ENCODE results near the gene TAGLN. TPM values are rescaled to one million over a fixed set of nuclear protein-coding genes. Genes with fewer than 3 reads are reported as not detected.
A peak's percentile ranks its signal among the peaks of the same experiment; 100 is the strongest.
"Not testable (repeated sequence)": the region's sequence is repeated elsewhere in the genome, so short reads cannot be mapped to it uniquely, and the experiment has no call there.

The TAGLN gene
- total RNA-seq, 1 experiment from 2014 or later: 0.54 TPM

- in situ Hi-C loops (cut with HindIII; ENCODE audit: low pct_unique_long_range_greater_than_20kb, low sequenced_read_pairs): no loop called here
- peak; percentile 11 for DNase-seq (ENCODE audit: low read depth)
These were observed 19.8 kb upstream of the TAGLN start for GRCh38 chr11:117179048-117179999.

GRCh38 chr11:117180020-117180419 is 19.1 kb upstream of the TAGLN start:
- DNase-seq (ENCODE audit: low read depth): no peak
- in situ Hi-C loops (cut with HindIII; ENCODE audit: low pct_unique_long_range_greater_than_20kb, low sequenced_read_pairs): no loop called here

GRCh38 chr11:117180661-117181585 is 18.2 kb upstream of the TAGLN start:
- peak; percentile 10 for DNase-seq (ENCODE audit: low read depth)
- in situ Hi-C loops (cut with HindIII; ENCODE audit: low pct_unique_long_range_greater_than_20kb, low sequenced_read_pairs): no loop called here

DNA sequence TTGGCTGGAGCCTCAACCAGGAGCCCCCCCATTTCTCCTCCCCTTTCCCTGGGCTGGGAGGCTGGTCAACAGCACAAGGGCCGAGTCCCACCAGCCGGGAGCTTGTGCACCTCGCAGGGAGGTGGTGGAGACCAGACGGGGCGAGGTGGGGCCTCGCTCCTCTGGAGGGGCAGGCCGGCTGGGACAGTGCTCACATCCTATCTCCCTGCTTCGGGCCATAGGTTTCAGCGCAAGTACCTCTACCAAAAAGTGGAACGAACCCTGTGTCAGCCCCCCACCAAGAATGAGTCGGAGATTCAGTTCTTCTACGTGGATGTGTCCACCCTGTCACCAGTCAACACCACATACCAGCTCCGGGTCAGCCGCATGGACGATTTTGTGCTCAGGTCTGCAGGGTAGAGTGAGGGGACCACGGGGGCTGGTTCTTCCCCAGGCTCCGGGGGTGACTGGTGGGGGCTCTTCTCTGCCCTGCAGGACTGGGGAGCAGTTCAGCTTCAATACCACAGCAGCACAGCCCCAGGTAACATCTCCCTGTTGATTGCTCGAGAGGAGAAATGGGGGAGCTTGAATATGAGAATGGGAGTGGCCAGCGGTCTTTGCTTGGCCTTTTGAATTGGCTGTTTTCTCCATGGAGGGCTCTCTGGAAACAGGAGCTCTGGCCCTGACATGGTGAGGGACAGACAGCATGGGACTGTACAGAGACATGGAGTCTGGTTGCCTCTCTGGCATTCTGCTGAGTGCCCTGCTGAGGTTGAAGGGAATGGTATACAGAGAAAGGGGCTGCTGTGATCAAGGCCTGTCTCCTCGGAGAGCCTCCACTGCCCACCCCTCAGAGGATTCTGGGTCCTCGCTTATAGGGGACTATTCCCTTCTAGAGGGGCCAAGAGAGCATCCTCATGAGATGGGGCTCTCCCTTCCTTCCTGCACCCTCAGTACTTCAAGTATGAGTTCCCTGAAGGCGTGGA is 17.3 kb upstream of the TAGLN start:
- in situ Hi-C loops (cut with HindIII; ENCODE audit: low pct_unique_long_range_greater_than_20kb, low sequenced_read_pairs): no loop called here
- no peak for DNase-seq (ENCODE audit: low read depth)

GRCh38 chr11:117182551-117182935 is 16.6 kb upstream of the TAGLN start:
- in situ Hi-C loops (cut with HindIII; ENCODE audit: low pct_unique_long_range_greater_than_20kb, low sequenced_read_pairs): no loop called here
- DNase-seq (ENCODE audit: low read depth): no peak

DNA sequence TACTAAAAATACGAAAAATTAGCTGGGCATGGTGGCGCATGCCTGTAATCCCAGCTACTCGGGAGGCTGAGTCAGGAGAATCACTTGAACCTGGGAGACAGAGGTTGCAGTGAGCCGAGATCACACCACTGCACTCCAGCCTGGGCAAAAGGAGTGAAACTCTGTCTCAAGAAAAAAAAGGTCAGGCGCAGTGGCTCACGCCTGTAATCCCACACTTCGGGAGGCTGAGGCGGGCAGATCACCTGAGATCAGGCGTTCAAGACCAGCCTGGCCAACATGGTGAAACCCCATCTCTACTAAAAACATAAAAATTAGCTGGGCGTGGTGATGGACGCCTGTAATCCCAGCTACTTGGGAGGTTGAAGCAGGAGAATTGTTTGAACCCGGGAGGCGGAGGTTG is 16.0 kb upstream of the TAGLN start:
- DNase-seq (ENCODE audit: low read depth); in situ Hi-C loops (cut with HindIII; ENCODE audit: low pct_unique_long_range_greater_than_20kb, low sequenced_read_pairs): not testable (repeated sequence)

DNA sequence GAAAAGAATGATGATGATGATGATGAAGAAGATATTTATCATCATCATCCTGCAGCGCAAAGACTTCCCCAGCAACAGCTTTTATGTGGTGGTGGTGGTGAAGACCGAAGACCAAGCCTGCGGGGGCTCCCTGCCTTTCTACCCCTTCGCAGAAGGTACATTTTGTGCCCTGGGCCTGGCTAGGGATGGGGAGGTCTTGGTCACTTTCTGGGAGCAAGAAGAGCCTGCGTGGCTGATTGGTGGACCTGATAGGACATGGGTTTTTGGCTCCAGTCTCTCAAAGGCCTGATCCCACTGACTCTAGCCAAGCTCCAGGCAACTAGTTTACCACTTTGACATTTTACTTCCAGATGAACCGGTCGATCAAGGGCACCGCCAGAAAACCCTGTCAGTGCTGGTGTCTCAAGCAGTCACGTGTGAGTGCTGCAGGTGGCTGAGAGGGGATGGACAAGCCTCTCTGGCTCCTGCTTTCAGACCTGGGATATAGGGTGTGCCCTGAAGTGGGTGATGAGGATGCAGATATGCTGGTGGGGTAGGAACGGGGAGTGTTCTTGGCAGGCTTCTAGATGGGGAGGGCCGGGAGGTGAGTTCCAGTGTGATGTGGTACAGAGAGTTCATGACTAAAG is 15.3 kb upstream of the TAGLN start:
- in situ Hi-C loops (cut with HindIII; ENCODE audit: low pct_unique_long_range_greater_than_20kb, low sequenced_read_pairs): no loop called here
- DNase-seq (ENCODE audit: low read depth): no peak

DNA sequence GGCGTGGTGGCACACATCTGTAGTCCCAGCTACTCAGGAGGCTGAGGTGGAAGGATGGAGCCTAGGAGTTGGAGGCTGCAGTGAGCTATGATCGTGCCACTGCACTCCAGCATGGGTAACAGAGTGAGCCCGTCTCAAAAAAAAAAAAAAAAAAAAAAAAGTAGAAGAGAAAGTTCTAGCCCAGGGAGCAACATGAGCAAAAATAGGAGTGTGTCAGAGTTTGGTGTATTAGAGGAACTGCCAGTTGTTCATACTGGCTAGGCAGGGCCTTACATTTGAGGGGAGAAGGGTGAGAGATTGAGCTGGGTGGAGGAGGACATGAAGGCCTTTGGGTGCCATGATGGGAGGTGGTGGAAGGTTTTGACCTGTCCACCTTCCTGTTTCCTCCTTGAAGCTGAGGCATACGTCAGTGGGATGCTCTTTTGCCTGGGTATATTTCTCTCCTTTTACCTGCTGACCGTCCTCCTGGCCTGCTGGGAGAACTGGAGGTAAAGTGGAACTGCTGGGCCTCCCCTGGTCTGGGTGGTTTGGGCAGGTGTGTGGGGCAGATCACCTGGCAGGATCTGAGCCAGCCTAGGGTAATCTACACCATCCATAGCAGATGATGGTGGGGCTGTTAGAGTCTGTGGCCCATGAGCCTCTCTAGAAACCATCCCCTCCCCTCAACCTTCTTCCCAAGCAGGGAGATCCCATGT is 13.3 kb upstream of the TAGLN start:
- DNase-seq (ENCODE audit: low read depth): no peak
- in situ Hi-C loops (cut with HindIII; ENCODE audit: low pct_unique_long_range_greater_than_20kb, low sequenced_read_pairs): no loop called here

DNA sequence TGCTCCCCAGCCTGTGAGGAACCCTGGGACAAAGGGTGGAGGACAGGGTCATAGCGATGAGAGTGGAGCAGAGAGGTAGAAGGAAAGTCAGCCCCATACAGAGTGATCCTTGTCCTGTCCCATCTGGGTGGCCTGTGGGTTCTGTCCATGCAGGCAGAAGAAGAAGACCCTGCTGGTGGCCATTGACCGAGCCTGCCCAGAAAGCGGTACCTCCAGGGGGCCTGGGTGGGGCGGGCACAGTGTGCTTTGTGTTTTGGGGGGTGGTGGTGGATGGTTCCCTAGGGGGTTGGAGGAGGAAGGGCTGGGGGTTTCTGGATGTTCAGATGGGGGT is 12.8 kb upstream of the TAGLN start:
- in situ Hi-C loops (cut with HindIII; ENCODE audit: low pct_unique_long_range_greater_than_20kb, low sequenced_read_pairs): no loop called here
- DNase-seq (ENCODE audit: low read depth): no peak

DNA sequence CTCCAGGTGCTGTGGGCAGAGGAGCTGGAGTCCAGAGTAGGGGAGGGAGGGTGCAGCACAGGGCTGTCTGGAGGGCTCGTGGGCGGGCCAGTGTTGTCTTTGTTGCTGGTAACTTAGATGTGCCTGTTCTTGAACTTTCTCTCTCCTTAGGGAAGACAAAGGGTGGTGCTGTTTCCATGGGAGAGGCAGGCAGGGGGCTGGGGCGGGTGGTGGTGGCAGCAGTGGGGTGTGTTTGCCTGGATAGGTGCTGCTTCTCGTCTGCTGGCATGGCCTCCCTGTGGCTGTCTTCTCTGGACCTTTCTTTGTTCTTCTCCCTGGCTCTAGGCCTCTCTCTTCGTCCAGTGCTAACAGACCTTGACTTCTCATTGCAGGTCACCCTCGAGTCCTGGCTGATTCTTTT is 12.2 kb upstream of the TAGLN start:
- in situ Hi-C loops (cut with HindIII; ENCODE audit: low pct_unique_long_range_greater_than_20kb, low sequenced_read_pairs): no loop called here
- no peak for DNase-seq (ENCODE audit: low read depth)

DNA sequence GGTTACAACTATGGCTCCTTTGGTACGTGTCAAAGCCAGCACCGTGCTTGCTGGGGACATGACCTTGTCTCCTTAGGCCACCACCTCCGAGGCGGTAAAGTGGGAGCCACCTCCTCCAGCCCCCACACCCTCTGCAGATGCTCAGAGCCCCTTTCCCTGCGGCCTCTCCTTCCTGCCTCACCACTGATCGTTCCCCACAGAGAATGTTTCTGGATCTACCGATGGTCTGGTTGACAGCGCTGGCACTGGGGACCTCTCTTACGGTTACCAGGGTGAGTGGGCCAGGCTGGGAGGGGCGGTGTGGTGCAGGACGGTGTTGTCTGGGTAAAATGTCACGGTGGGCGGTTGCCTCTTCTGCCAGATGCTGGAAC is 11.8 kb upstream of the TAGLN start:
- no peak for DNase-seq (ENCODE audit: low read depth)
- in situ Hi-C loops (cut with HindIII; ENCODE audit: low pct_unique_long_range_greater_than_20kb, low sequenced_read_pairs): no loop called here

- in situ Hi-C loops (cut with HindIII; ENCODE audit: low pct_unique_long_range_greater_than_20kb, low sequenced_read_pairs): no loop called here
- DNase-seq (ENCODE audit: low read depth): no peak
These were observed 11.2 kb upstream of the TAGLN start for GRCh38 chr11:117187799-117188481.

DNA sequence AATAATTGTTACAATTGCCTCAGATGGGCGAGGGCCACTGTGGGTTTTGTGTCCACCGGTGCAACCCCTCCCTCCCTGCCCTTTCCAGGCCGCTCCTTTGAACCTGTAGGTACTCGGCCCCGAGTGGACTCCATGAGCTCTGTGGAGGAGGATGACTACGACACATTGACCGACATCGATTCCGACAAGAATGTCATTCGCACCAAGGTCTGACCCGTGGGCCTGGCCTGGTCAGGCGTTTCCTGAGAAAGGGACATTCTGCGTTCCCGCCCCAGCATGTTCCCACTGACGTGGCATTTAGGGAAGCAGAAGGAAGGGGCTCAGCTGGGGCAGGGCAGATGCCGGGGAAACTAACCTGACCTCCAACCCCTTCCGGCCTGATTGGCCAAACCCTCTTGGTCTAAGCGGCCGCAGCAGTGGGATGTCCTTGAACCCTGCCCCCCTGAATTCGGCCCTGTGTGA is 10.5 kb upstream of the TAGLN start:
- DNase-seq (ENCODE audit: low read depth): no peak
- in situ Hi-C loops (cut with HindIII; ENCODE audit: low pct_unique_long_range_greater_than_20kb, low sequenced_read_pairs): no loop called here

DNA sequence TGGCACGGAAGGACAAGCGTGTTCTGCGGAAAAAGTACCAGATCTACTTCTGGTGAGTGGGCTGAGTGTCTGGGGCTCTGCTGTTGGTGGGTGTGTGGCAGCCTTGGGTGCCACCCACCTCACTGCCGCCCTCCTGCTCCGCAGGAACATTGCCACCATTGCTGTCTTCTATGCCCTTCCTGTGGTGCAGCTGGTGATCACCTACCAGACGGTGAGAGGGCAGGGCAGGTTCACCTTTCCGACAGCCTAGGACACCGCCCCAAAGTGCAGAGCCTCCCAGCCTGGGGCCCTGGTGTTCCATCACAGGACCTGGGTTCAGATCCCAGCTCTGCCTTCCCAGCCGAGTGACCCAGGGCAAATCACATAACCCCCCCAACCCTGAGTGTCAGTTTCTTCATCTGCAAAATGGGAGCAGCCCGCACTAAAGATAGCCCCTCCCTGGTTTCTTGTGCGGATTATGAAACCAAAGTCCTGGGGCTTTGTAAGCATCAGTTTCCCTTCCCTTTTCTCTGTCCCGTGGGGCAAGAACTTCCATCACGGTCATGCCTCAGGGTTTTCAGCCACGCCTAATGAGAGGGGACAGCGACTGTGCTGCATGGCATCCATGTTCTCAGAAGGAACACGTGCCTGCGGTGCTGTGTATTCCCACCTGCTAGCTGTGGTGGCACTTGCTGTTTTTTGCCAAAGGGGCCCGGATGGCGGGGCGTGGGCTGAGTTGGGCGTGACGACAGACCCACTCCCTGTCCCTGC is 9.8 kb upstream of the TAGLN start:
- in situ Hi-C loops (cut with HindIII; ENCODE audit: low pct_unique_long_range_greater_than_20kb, low sequenced_read_pairs): no loop called here
- no peak for DNase-seq (ENCODE audit: low read depth)

GRCh38 chr11:117189941-117190544 is 9.1 kb upstream of the TAGLN start:
- in situ Hi-C loops (cut with HindIII; ENCODE audit: low pct_unique_long_range_greater_than_20kb, low sequenced_read_pairs): no loop called here

More at GRCh38 chr11:117189941-117190544, 9.1 kb upstream of the TAGLN start:
- no peak for DNase-seq (ENCODE audit: low read depth)
